ENCODE results near the gene PRCC. TPM values are rescaled to one million over a fixed set of nuclear protein-coding genes. Genes with fewer than 3 reads are reported as not detected.

The PRCC gene
- total RNA-seq, 2 donors from 2014 or later: 67.7 to 84.4 TPM

DNA sequence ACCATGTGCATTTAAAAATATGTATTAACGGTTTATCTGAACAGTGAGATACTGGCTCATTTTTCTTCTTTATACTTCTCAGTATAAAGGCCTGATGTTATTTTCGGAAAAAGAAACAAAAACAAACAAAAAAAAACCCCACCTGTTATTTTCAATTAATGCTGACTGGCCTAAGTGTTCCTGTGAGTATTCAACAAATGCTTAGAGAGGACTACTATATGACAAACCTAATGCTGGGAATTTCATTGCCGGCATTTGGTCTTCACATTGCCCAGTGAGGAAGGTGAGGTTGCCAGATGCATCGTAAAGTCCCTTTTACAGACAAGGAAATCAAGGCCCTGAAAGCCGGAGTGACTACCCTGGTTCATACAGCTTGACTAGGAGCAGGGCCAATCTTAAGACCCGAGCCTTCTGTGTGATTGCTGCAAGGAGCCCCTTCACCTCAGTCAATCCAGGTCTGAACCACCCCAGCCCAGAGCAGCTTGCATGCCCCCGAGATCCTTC is 27.0 kb upstream of the PRCC start:
- ATAC-seq (replicated peaks in 1 of 2): peak in 1 of 2 donors; percentile 0
- DNase-seq: peak in 1 of 2 donors; percentile 25
- peaks cover 39% of the 10 kb centered on the region for H3K4me1 Mint-ChIP-seq (ENCODE audit: low read depth)
- no peaks in the 10 kb centered on the region for H3K9me3 Mint-ChIP-seq
- no peaks in the 10 kb centered on the region for H3K27me3 Mint-ChIP-seq (ENCODE audit: low read depth)
- peak overlapping the region; percentile 93 to 100 for H3K4me3 Mint-ChIP-seq
- peaks cover 4 to 11% of the 10 kb centered on the region in 2 donors for H3K36me3 Mint-ChIP-seq (ENCODE audit: insufficient read depth in 2 of 2)
- H3K27ac Mint-ChIP-seq: peak overlapping the region; percentile 98

DNA sequence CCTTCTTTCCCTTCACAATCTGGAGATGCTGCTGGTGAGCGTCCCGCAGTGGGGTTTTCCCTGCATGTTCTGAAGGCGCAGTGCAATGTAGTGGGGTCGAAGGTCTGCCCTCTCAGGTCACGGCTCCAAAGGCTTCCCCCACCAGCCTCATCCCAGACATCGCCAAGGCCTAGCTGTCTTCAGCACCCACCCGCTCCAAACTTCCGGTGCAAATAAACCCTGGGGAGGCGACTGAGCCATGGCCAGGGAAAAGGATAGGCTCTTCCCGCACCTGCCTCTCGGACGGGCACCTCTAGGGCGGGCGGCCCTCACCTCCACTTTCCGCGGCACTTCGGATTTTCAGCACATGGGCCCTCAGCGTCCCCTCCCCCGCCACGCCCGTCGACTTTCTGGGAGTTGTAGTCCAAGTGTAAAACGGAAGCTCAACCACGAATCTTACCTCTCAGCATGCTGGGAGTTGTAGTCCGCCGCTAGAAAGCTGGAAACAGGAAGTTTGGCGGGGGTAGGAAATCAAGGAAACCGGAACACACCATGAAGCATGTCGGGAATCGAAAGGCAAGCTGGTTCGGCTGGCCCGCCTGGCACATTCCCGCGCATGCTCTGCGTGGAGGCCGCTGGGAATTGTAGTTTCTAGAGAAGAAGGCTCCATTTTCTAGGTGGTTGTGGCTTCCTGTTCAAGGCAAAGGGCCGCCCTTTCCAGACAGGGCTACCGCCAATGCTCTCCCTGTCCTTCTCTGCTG is 26.4 kb upstream of the PRCC start, which contains the start of gene MRPL24:
MRPL24 (minus strand) TSS at position 348 of the 740 bp plus-strand sequence. CDS start 2,384 bp downstream, outside the sequence.
- Mint-ChIP-seq H3K27me3 (ENCODE audit: low read depth) (no peaks in the 10 kb centered on the region), H3K4me3 (peak within 1 kb of the TSS; percentile 93 to 100), H3K36me3 (ENCODE audit: insufficient read depth in 2 of 2) (peaks cover 7 to 17% of the 10 kb centered on the region in 2 donors), H3K9me3 (no peaks in the 10 kb centered on the region), H3K4me1 (ENCODE audit: low read depth) (peaks cover 45% of the 10 kb centered on the region), H3K27ac (peak within 1 kb of the TSS; percentile 98)
- ATAC-seq (replicated peaks in 1 of 2) (peak; percentile 85 to 91), DNase-seq (peak; percentile 95 to 96)

DNA sequence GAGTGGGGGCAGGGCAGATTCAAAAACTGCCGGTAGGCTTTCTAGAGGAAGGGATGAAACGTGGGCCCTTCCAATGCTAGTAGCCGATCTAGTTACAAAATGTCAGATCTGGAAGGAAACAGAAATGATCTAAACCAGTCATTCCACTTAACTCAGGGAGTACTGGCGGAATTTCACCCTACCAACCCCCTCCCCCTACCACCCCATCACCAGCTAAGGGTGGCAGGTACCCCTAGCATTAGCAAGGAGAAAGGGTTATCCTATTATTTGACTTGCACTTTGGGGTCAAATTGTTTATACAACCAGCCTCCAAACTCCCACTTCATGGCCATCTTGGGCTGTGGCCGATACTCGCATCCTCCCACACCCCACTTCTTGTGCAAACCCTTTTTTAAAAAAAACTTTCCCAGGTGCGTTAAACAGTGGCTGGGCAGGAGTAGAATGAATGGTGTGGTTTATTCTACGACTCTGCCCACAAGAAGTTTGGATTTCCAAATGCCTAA is 25.8 kb upstream of the PRCC start:
- no peaks in the 10 kb centered on the region for H3K27me3 Mint-ChIP-seq (ENCODE audit: low read depth)
- H3K9me3 Mint-ChIP-seq: no peaks in the 10 kb centered on the region
- peaks cover 51% of the 10 kb centered on the region for H3K4me1 Mint-ChIP-seq (ENCODE audit: low read depth)
- peaks cover 7 to 19% of the 10 kb centered on the region in 2 donors for H3K36me3 Mint-ChIP-seq (ENCODE audit: insufficient read depth in 2 of 2)
- H3K4me3 Mint-ChIP-seq: peak overlapping the region; percentile 93 to 100
- H3K27ac Mint-ChIP-seq: peak overlapping the region; percentile 98
- DNase-seq (peak in 1 of 2 donors; percentile 49), ATAC-seq (replicated peaks in 1 of 2) (peak in 1 of 2 donors; percentile 32)

DNA sequence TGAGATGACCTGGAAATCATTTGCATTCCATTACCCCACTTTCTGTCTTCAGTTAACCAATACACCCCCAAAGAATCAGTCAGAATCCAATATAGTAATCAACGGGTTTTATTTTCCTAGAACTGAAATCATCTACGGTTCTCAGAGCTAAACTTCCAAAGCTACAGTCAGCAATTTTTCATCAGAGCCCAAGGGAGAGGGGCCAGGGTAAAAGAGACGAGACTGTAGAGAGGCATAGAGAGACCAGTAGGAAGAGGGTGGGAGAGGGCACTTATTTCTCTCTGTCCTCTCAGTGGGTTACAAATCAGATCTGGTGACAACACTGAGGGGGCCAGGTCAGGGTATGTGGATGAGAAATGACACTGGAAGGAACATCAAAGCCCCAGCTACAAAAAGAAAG is 25.3 kb upstream of the PRCC start:
- H3K4me3 Mint-ChIP-seq: peak overlapping the region; percentile 93 to 100
- peaks cover 55% of the 10 kb centered on the region for H3K4me1 Mint-ChIP-seq (ENCODE audit: low read depth)
- DNase-seq: no peak
- H3K27me3 Mint-ChIP-seq (ENCODE audit: low read depth): no peaks in the 10 kb centered on the region
- H3K27ac Mint-ChIP-seq: peak overlapping the region; percentile 98
- H3K9me3 Mint-ChIP-seq: no peaks in the 10 kb centered on the region
- peaks cover 7 to 19% of the 10 kb centered on the region in 2 donors for H3K36me3 Mint-ChIP-seq (ENCODE audit: insufficient read depth in 2 of 2)
- ATAC-seq (replicated peaks in 1 of 2): peak in 1 of 2 donors; percentile 7

DNA sequence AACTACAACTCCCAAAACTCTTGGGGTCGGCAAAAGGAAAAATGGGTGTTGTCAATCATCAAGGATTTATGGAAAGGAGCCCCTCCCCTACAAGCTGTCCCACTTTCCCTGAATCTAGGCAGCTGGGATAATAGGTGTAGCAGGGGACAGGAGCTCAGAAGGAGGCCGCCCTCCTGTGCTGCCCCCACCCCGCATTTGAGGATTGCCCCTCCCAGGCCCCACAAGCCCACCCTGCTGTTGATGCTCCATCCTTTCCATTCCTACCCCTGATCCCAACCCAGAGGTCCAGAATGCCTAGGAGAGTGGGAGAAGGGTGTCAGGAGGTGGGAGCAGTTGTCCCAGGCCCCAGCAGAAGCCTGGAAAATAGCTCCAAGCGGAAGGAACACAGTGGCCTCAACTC is 24.5 kb upstream of the PRCC start:
- ATAC-seq (replicated peaks in 1 of 2) (no peak), DNase-seq (no peak)
- H3K27ac Mint-ChIP-seq: peak overlapping the region; percentile 98
- H3K4me3 Mint-ChIP-seq: peak overlapping the region in 1 of 2 donors; percentile 93
- no peaks in the 10 kb centered on the region for H3K27me3 Mint-ChIP-seq (ENCODE audit: low read depth)
- H3K36me3 Mint-ChIP-seq (ENCODE audit: insufficient read depth in 2 of 2): peaks cover 7 to 19% of the 10 kb centered on the region in 2 donors
- H3K4me1 Mint-ChIP-seq (ENCODE audit: low read depth): peaks cover 62% of the 10 kb centered on the region
- H3K9me3 Mint-ChIP-seq: no peaks in the 10 kb centered on the region

DNA sequence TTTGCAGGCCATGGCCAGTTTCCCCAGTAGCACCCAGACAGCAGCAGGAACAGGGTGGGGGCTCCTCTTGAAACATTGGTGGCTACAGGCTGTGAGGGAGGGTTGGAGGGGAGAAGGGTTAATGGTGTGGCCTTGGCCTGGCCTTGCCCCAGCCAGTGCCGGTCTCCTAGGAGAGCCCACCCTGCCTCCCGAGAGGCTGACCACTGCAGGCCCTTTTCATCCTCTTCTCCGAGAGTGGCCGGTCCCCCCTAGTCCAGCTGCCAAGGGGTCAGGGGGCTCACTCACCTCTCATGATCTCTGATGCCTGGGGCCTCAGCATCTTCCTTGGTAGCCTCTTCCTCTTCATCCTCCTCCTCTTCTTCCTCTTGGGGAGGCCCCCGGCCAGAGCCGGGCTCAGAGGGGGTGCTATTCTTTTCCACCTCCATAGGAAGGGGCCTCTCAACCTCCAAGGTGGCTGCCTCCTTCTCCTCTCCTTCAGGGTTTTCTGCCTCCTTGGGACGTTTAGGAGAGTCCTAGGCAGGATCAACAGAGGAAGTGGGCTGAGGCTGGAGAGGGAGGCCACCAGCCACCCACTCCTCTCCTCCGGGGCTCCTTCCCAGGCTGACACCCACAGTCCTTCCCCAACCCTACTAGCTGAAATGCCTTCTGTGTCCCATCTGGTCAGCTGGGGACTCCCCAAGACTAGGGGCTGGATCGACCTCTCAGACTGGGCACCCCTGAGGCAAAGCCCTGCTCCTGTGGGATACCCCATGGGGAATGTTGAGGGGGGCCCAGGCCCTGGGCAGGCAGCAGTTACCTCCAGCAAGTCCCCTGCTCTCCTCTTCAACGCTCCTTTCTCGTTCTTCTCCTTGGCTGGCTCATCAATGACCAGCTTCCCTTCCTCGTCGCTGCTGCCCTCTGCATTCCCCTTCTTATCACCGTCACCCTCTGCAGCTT is 23.7 kb upstream of the PRCC start:
- peak overlapping the region in 1 of 2 donors; percentile 53 for H3K4me3 Mint-ChIP-seq
- peak overlapping the region; percentile 72 for H3K27ac Mint-ChIP-seq

DNA sequence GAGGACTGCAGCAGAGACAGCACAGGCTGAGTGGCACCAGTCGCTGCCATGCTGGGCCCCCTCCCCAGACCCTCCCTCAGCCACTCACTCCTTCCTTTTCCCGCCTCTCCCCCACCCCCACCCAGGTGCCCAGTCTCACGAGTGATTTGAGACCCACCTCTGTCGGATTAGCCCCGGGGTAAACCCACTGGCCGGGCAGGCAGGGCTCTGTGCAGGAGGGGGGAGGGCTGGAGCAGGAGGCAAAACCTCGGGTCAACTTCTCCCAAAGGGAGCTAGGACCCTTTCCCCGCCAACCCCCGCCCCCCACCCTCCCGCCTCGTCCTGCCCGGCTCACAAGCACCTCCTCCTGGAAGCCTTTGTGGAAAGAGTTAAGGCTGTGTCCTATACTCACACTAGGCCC is 23.0 kb upstream of the PRCC start:
- peak overlapping the region; percentile 72 for H3K27ac Mint-ChIP-seq
- ATAC-seq (replicated peaks in 1 of 2) (no peak), DNase-seq (no peak)
- H3K4me1 Mint-ChIP-seq (ENCODE audit: low read depth): peaks cover 69% of the 10 kb centered on the region
- no peaks in the 10 kb centered on the region for H3K9me3 Mint-ChIP-seq
- H3K36me3 Mint-ChIP-seq (ENCODE audit: insufficient read depth in 2 of 2): peaks cover 7 to 18% of the 10 kb centered on the region in 2 donors
- H3K27me3 Mint-ChIP-seq (ENCODE audit: low read depth): no peaks in the 10 kb centered on the region
- H3K4me3 Mint-ChIP-seq: no peak overlapping the region

More for the DNA sequence above, 23.7 kb upstream of the PRCC start:
- H3K4me1 Mint-ChIP-seq (ENCODE audit: low read depth): peaks cover 69% of the 10 kb centered on the region
- DNase-seq: no peak
- no peaks in the 10 kb centered on the region for H3K9me3 Mint-ChIP-seq
- ATAC-seq (replicated peaks in 1 of 2): no peak
- no peaks in the 10 kb centered on the region for H3K27me3 Mint-ChIP-seq (ENCODE audit: low read depth)
- peaks cover 7 to 16% of the 10 kb centered on the region in 2 donors for H3K36me3 Mint-ChIP-seq (ENCODE audit: insufficient read depth in 2 of 2)

DNA sequence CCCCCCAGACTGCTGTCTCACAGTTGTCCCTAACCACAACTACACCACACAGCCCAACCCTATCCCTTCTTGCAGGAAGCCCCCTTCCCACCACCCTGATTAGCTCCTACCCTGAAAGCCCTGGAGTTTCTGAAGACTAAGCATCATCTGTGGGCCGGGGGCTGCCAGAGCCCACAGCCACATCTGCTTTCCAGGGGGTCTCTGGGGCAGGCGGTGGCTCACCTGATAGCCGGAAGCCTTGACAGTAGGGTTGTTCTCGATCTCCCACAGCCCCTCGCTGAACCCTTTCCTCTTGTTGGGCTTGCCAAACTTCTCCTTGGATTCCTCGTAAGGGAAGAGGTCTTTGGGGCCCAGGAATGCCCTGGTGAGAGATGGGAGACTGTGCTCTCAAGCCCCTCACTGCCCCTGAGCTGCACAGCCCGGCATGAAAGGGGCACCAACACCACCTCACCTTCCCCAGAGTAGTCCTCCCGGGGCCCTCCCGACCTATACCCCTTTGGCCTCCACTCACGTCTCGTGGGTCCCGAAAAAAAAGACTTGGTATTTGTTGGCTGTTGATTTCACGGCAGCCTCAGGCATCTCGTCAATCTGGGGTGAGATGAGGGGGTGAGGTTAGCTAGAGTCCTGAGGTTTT is 22.4 kb upstream of the PRCC start:
- H3K4me3 Mint-ChIP-seq: no peak overlapping the region
- peak overlapping the region; percentile 76 for H3K27ac Mint-ChIP-seq
- H3K27me3 Mint-ChIP-seq (ENCODE audit: low read depth): no peaks in the 10 kb centered on the region
- H3K36me3 Mint-ChIP-seq (ENCODE audit: insufficient read depth in 2 of 2): peaks cover 11 to 18% of the 10 kb centered on the region in 2 donors
- peaks cover 73% of the 10 kb centered on the region for H3K4me1 Mint-ChIP-seq (ENCODE audit: low read depth)
- ATAC-seq (replicated peaks in 1 of 2): no peak
- DNase-seq: no peak
- no peaks in the 10 kb centered on the region for H3K9me3 Mint-ChIP-seq

DNA sequence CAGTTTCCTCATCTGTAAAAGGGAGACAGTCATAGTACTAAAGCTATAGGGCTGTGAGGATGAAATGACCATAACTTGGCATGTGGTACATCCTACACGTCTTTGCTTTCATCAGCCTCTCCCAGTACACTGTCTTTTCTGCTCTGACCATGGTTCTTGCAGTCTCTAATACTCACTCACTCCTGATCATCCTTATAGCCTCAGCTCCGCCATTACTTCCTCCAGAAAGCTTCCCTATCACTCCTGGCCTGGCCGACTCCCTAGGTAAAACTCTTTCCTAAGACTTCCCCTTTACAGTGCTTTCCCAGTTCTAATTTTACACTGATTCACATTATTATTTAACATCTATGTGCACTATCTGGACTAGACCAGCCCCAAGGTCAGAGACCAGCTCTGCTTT is 21.5 kb upstream of the PRCC start:
- peaks cover 74% of the 10 kb centered on the region for H3K4me1 Mint-ChIP-seq (ENCODE audit: low read depth)
- H3K27me3 Mint-ChIP-seq (ENCODE audit: low read depth): no peaks in the 10 kb centered on the region
- H3K36me3 Mint-ChIP-seq (ENCODE audit: insufficient read depth in 2 of 2): peaks cover 17% of the 10 kb centered on the region in 2 donors
- H3K9me3 Mint-ChIP-seq: no peaks in the 10 kb centered on the region
- H3K27ac Mint-ChIP-seq: peak overlapping the region; percentile 76
- peak overlapping the region; percentile 89 to 92 for H3K4me3 Mint-ChIP-seq
- no peak for DNase-seq
- ATAC-seq (replicated peaks in 1 of 2): no peak

DNA sequence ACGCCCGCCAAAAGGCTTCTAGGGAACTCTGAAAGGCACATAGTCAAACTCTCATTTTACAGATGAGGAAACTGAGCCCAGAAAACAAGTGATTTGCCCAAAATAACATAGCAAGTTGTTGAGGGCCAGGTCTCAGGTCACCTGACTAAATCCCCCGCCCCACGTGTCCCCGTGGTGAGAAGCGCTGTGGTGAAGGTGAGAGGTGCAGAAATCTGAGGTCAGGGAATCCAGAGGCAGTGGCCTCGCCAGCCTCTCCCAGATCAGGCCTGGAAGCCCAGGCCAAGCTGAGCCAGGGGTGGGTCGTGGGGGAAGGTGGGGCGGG is 21.0 kb upstream of the PRCC start:
- peaks cover 15% of the 10 kb centered on the region in 2 donors for H3K36me3 Mint-ChIP-seq (ENCODE audit: insufficient read depth in 2 of 2)
- H3K27ac Mint-ChIP-seq: peak overlapping the region; percentile 76
- H3K4me1 Mint-ChIP-seq (ENCODE audit: low read depth): peaks cover 71% of the 10 kb centered on the region
- H3K9me3 Mint-ChIP-seq: no peaks in the 10 kb centered on the region
- DNase-seq (no peak), ATAC-seq (replicated peaks in 1 of 2) (no peak)
- H3K4me3 Mint-ChIP-seq: peak overlapping the region; percentile 89 to 92
- H3K27me3 Mint-ChIP-seq (ENCODE audit: low read depth): no peaks in the 10 kb centered on the region

DNA sequence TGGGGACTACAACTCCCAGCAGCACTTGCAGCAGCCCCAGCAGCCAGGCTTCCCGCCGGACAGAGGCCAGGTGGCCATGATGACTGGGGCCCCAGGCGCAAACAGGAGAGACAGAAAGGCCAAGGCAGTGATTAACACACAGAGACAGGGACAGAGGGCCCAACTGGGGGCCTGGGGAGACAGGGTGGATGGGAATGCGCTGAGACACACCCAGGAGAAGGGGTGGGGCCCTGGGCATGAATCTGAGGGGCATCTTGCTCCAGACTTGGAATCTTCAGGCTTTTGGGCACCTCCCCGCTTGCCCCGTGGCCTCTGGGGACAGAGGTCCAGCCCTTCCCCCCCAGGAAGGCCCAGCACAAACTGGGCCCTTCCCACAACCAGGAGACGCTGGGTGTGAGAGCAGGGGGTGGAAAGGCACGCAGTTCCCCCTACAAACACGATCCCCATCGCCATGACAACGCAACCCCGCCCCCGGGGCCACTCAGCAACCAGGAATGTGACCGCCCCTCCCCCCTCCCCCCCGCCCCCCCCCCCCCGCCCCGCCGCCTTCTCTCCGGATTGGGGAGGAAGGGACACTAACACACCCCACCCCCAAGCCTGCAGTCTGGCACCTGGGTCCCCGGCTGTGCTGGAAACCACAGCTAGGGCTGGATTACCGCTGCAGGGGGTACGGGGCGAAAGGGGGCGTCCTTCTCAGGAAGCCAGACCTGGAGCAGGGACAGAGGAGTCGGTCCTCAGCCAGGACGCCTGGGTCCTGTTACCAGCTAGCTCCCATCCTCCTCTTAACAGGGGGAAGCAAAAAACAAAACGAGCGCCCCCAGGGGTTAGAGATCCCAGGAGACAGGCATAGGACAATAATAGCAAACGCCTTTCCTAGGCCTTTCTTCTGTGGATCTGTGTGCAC is 20.4 kb upstream of the PRCC start:
- ATAC-seq (replicated peaks in 1 of 2) (no peak), DNase-seq (peak; percentile 43 to 49)
- peak overlapping the region; percentile 93 for H3K27ac Mint-ChIP-seq
- H3K9me3 Mint-ChIP-seq: no peaks in the 10 kb centered on the region
- peak overlapping the region; percentile 89 to 92 for H3K4me3 Mint-ChIP-seq
- peaks cover 65% of the 10 kb centered on the region for H3K4me1 Mint-ChIP-seq (ENCODE audit: low read depth)
- no peaks in the 10 kb centered on the region for H3K27me3 Mint-ChIP-seq (ENCODE audit: low read depth)
- peaks cover 15 to 16% of the 10 kb centered on the region in 2 donors for H3K36me3 Mint-ChIP-seq (ENCODE audit: insufficient read depth in 2 of 2)

Measured in activated T-cell treated with anti-CD3 and anti-CD28 coated beads, Interleukin-2, amount 50 U/mL, for 72 hours (primary cell).